Adrenal gland (tissue), 5 donors: Measurements from ENCODE around the gene FANCE.

Experiments used
- CTCF ChIP-seq, 6 experiments: fragments of 450-650 bp in 4 of 6; fragments of 200-600 bp in 2 of 6; sonication (generic) in 1 of 6; IDR thresholded peaks; 1 replicate in 5 of 6; 2 replicates in 1 of 6; pipeline versions ENCODE4 v1.5.1 to v1.8.0; 2016 to 2021; ENCODE audit warnings: antibody characterized with exemption in 6 of 6, mild to moderate bottlenecking in 2 of 6, moderate library complexity in 1 of 6
- POLR2A ChIP-seq, 2 donors: fragments of 450-650 bp; IDR thresholded peaks; one replicate each; pipeline ENCODE4 v1.6.1; 2017; ENCODE audit warnings: antibody characterized with exemption in 2 of 2, mild to moderate bottlenecking in 2 of 2, moderate library complexity in 1 of 2
- donor health status: DM: no; HTN: no; CAD: no.

GRCh38 chr6:35481226-35481625, 29.1 kb downstream of the FANCE start:
- TF ChIP-seq CTCF (IDR thresholded peaks at IDR 0.05) (no peak), POLR2A (IDR thresholded peaks at IDR 0.05) (no peak)
